GM18861 (cell line): ENCODE data around the gene C2orf66.

Experiments
- ATAC-seq: cut with Tn5 transposase; IDR thresholded peaks from one replicate; pipeline ENCODE4 v1.9.1; 2021; ENCODE audit not compliant: unreplicated experiment

The C2orf66 gene

DNA sequence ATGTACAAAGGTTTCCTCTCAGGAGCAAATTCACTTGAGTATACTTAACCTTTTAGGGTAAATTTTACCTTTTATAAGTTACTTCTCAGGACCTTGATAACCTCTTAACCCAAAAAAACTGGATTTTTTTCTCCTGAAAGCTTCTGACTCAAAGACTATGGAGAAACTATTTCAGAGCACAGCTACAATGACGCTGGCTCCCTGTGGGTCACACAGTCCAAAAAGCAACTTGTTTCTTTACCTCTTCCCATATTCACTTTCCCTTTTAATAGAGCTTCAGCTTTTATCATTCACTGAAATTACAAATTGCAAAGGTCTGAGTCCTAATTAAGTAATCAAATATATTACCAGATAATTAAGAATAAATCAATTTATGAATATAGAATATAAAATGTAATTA is 42.1 kb downstream of the C2orf66 start:
- ATAC-seq: no peak

DNA sequence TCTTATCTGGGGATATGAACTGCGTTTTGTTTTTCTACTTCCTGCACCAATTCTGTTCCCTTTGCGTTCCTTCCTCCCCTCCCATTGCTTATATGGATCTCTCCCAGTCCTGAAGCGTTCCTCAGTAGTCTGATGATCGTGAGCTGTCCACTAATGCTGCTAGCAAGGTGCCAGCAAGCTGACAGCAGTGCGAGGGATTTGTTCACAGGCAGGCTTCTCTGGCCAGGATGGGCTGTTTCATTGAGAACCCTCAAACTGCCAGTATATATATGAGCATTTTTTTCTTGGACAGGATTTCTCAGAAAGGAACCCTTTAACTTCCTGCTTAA is 49.8 kb downstream of the C2orf66 start:
- ATAC-seq: no peak

DNA sequence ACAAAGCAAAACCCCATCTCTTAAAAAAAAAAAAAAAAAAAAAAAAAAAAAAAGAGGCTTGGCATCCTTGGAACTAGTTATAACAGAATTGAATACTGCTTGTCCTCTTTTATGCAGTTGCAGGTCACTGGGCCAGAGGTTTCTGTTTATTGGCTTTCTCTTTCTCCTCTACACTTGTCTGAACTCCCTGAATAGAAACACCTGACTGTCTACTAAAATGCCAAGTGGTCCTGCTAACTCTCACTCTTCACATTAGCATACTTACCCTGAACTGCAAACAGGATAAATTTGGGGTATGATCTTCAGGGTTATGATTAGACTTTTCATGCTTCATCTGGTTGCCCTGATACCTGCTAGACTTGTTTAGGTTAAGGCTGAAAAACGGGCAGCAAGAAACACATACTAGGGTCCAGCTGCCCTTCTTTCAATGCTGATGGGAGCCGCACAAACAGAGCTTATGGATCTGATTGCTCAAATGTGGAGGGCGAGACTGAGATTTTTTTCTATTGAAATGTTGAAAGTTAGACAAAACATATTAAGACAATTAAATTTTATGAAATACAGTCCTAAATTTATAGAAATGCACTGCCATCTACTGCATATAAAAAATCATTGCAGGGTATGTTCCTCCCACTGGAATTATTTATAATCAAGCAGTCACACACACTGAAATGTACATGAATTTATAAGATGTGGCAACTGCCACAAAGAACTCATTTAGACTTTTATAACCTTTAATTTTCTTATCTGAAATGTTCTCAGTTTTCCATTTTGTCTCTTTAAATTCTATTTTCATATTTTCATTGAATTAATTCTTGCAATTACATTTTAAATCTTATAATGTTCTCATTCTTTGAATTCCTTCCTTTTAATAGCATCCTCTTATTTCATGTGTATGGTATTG is 50.4 kb downstream of the C2orf66 start:
- ATAC-seq: no peak
